Measurements from ENCODE around the gene TECPR2.

DNA sequence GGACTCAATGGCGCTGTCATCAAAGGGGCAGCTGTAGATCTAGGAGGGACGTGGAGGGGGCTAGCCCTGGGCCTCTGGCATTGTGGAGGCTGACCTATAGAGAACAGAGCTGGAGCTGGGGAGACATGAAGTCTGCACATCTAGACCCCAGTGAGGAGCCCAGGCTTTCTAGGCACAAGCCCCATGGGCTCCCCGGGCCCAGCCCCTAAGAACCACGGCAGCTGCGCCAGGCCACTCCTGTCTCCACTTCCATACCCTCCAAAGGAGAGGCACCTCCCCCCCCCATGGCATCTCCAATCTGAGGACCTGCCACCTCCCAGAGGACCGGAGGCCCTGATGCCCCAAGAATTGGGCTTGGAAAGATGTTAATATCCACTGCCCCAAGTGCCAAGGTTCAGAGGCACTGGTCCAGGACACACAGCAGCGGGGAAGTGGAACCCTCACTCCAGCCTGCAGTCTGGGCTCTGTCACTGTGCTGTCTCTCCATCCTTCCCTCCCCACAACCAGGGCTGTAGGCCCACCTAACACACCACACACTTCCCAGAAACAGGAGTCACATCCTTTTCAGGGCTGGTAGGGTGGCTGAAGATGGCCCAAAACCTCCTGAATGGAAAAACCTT lies 142.4 kb downstream of the TECPR2 start:
- TF ChIP-seq, protein P1, sequence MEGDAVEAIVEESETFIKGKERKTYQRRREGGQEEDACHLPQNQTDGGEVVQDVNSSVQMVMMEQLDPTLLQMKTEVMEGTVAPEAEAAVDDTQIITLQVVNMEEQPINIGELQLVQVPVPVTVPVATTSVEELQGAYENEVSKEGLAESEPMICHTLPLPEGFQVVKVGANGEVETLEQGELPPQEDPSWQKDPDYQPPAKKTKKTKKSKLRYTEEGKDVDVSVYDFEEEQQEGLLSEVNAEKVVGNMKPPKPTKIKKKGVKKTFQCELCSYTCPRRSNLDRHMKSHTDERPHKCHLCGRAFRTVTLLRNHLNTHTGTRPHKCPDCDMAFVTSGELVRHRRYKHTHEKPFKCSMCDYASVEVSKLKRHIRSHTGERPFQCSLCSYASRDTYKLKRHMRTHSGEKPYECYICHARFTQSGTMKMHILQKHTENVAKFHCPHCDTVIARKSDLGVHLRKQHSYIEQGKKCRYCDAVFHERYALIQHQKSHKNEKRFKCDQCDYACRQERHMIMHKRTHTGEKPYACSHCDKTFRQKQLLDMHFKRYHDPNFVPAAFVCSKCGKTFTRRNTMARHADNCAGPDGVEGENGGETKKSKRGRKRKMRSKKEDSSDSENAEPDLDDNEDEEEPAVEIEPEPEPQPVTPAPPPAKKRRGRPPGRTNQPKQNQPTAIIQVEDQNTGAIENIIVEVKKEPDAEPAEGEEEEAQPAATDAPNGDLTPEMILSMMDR (IDR thresholded peaks at IDR 0.05; ENCODE audit: low read depth, low read length): no peak
- TF ChIP-seq, protein P2, sequence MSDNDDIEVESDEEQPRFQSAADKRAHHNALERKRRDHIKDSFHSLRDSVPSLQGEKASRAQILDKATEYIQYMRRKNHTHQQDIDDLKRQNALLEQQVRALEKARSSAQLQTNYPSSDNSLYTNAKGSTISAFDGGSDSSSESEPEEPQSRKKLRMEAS (IDR thresholded peaks at IDR 0.05; ENCODE audit: low read depth, low read length): no peak
- no peak for TF ChIP-seq POLR2A (IDR thresholded peaks at IDR 0.05; ENCODE audit: extremely low read depth, insufficient read length)
